HG02970 (cell line): Measurements from ENCODE around the gene SLC51B.
"Not testable (repeated sequence)": the region's sequence is repeated elsewhere in the genome, so short reads cannot be mapped to it uniquely, and the experiment has no call there.

Experiments used
- ATAC-seq: cut with Tn5 transposase; IDR thresholded peaks from one replicate; pipeline ENCODE4 v1.9.1; 2021; ENCODE audit warnings: mild to moderate bottlenecking, moderate library complexity, moderate number of reproducible peaks; ENCODE audit not compliant: unreplicated experiment, low FRiP score

The SLC51B gene

GRCh38 chr15:65082303-65082953 lies 37.2 kb downstream of the SLC51B start:
- ATAC-seq = no peak

GRCh38 chr15:65083262-65083701 lies 38.1 kb downstream of the SLC51B start:
- ATAC-seq = no peak

- no peak for ATAC-seq
Observed at GRCh38 chr15:65084500-65085206, 39.5 kb downstream of the SLC51B start.

- no peak for ATAC-seq
Observed at GRCh38 chr15:65085207-65085753, 40.1 kb downstream of the SLC51B start.

- no peak for ATAC-seq
Observed at GRCh38 chr15:65085990-65086679, 40.9 kb downstream of the SLC51B start.

GRCh38 chr15:65086680-65087111 lies 41.5 kb downstream of the SLC51B start:
- ATAC-seq = no peak

GRCh38 chr15:65087411-65087810 lies 42.2 kb downstream of the SLC51B start:
- ATAC-seq = no peak

GRCh38 chr15:65087873-65088642 lies 42.9 kb downstream of the SLC51B start:
- no peak for ATAC-seq

GRCh38 chr15:65088643-65089021 lies 43.4 kb downstream of the SLC51B start:
- ATAC-seq = no peak

GRCh38 chr15:65089206-65089824 lies 44.1 kb downstream of the SLC51B start:
- no peak for ATAC-seq

GRCh38 chr15:65091946-65092770 lies 47.0 kb downstream of the SLC51B start:
- ATAC-seq = no peak

- no peak for ATAC-seq
Observed at GRCh38 chr15:65092911-65093792, 48.0 kb downstream of the SLC51B start.

- not testable (repeated sequence) for ATAC-seq
Observed at GRCh38 chr15:65093793-65094170, 48.6 kb downstream of the SLC51B start.

- no peak for ATAC-seq
Observed at GRCh38 chr15:65094294-65094995, 49.3 kb downstream of the SLC51B start.

GRCh38 chr15:65095011-65095746 lies 50.0 kb downstream of the SLC51B start:
- ATAC-seq = no peak

- ATAC-seq = no peak
Observed at GRCh38 chr15:65095747-65096104, 50.5 kb downstream of the SLC51B start.
